Progenitor cell of endocrine pancreas (in vitro differentiated cells): Measurements from ENCODE around the gene PCK2. TPM values are rescaled to one million over a fixed set of nuclear protein-coding genes. Genes with fewer than 3 reads are reported as not detected.

Experiments
- DNase-seq: peaks from one replicate; pipeline ENCODE4 v3.0.0; 2021; ENCODE audit warnings: low spot score; ENCODE audit not compliant: unreplicated experiment
- H3K27ac Mint-ChIP-seq: 2 replicates; pipeline ENCODE4 v1.8.0; 2021; ENCODE audit warnings: mild to moderate bottlenecking, moderate library complexity, mixed read lengths
- H3K27me3 Mint-ChIP-seq: 2 replicates; pipeline ENCODE4 v1.8.0; 2021; ENCODE audit warnings: mixed read lengths
- H3K36me3 Mint-ChIP-seq: 2 replicates; pipeline ENCODE4 v1.8.0; 2022; ENCODE audit warnings: mixed read lengths; ENCODE audit not compliant: insufficient read depth
- H3K4me1 Mint-ChIP-seq: 2 replicates; pipeline ENCODE4 v1.8.0; 2021; ENCODE audit warnings: low read depth, mixed read lengths
- H3K4me3 Mint-ChIP-seq: 2 replicates; pipeline ENCODE4 v1.8.0; 2021; ENCODE audit warnings: low read depth, mild to moderate bottlenecking, moderate library complexity, mixed read lengths
- H3K9me3 Mint-ChIP-seq: 2 replicates; pipeline ENCODE4 v1.8.0; 2021; ENCODE audit warnings: low read depth, mixed read lengths
- total RNA-seq: library from RNA; stranded (reverse); gene quantifications from 2 replicates; pipeline ENCODE4 v1.2.1, GENCODE V29; 2021
- TF ChIP-seq, protein P1 (sequence below): fragments of 200-600 bp; sonication (generic); IDR thresholded peaks from one replicate; pipeline ENCODE4 v1.5.0; 2021; ENCODE audit warnings: antibody characterized with exemption, mild to moderate bottlenecking; ENCODE audit not compliant: unreplicated experiment

PCK2 gene
- total RNA-seq, 1 donor from 2014 or later: 29.7 TPM

DNA sequence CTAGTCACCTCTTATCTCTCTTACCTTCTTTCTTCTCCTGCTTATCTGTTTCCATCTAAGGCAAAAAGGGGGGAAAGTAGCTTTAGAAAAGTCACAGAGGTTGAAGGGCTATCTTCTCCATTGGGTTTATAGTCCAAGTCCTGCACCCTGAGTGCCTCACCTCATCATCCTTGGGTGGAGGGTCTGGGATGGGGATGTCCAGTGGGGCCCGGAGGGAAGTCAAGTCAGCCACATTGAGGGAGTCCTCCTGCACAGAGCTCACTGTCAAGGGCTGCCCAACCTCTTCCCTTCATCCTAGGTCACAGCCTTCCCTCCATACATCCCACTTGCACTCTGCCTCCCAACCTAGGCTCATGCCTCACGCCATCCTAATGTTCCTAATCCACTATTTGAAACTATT, 51.1 kb downstream of the PCK2 start:
- Mint-ChIP-seq H3K4me1 (peaks cover 27% of the 10 kb centered on the region), H3K27ac (peak overlapping the region; percentile 49), H3K4me3 (no peak overlapping the region), H3K27me3 (no peaks in the 10 kb centered on the region), H3K36me3 (peaks cover 3% of the 10 kb centered on the region), H3K9me3 (no peaks in the 10 kb centered on the region)
- DNase-seq: no peak
- TF ChIP-seq, protein P1, sequence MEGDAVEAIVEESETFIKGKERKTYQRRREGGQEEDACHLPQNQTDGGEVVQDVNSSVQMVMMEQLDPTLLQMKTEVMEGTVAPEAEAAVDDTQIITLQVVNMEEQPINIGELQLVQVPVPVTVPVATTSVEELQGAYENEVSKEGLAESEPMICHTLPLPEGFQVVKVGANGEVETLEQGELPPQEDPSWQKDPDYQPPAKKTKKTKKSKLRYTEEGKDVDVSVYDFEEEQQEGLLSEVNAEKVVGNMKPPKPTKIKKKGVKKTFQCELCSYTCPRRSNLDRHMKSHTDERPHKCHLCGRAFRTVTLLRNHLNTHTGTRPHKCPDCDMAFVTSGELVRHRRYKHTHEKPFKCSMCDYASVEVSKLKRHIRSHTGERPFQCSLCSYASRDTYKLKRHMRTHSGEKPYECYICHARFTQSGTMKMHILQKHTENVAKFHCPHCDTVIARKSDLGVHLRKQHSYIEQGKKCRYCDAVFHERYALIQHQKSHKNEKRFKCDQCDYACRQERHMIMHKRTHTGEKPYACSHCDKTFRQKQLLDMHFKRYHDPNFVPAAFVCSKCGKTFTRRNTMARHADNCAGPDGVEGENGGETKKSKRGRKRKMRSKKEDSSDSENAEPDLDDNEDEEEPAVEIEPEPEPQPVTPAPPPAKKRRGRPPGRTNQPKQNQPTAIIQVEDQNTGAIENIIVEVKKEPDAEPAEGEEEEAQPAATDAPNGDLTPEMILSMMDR: no peak

DNA sequence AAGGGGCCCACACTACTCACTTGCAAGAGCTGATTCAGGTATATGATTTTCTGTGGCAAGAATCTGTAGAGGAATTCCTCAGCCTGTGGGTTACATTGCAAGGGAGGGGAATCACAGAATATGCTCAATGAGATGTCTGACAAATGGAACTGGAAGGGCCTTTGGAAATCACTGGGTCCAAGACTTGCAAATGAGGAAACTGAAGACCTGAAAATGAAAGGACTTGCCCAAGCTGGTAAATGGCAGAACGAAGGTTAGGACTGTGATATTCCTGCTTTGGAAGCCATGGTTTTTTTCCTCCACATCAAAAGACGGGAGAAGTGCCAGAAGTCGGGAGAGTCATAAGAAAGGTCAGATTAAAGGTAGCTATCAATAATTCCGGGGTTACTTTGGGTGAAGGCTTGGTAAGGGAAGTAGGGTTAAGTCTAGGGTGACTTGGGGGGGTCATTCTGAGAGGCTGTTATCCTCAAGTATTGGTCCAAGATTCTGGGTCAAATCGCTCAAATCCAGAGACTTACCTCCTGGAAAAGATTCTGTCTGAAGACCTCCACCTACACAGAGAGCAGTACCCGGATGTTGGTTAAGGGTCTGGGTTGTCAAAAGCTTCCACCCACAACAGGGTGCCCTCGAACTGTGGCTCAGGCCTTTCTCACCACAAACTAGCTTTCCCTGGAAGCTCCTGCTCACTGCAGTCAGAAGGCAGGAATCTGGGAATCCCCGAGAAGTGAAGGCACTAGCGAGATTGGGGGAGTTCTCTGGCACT, 51.8 kb downstream of the PCK2 start:
- TF ChIP-seq, protein P1: no peak
- Mint-ChIP-seq H3K4me1 (peaks cover 23% of the 10 kb centered on the region), H3K27me3 (no peaks in the 10 kb centered on the region), H3K9me3 (no peaks in the 10 kb centered on the region), H3K36me3 (peaks cover 7% of the 10 kb centered on the region), H3K27ac (peak overlapping the region; percentile 97), H3K4me3 (peak overlapping the region; percentile 99)
- DNase-seq: no peak

DNA sequence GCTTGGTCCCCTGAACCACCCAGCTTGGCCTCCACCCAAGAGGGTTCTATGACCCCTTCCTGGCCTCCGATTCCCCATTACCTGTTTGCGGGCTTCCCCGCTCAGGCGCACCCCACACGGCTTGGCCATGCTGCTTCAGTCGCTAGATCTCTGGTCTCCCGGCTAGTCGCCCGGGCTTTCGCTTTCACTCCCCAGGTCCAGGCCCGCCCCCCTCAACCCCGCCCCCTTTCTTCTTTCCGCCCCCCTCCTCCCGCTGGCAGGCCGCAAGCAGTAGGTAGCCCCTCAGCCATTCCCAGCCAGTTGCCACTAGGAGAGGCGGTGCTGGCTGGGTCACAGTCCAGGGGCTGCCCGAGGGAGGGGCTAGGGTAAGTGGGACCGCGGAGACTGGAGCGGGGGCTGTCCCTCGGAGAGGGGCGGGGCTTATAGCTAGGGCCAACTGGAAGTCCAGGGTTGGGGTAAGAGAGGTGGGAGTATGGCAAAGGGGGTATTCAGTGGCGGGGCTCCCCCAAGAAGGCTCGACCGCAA, 52.4 kb downstream of the PCK2 start, which contains the start of gene PSME2:
Gene PSME2 (minus strand): TSS at position 158 of the 525 bp plus-strand sequence. CDS start 29 bp downstream, at position 129.
- peak; percentile 96 for DNase-seq
- Mint-ChIP-seq H3K9me3 (no peaks in the 10 kb centered on the region), H3K4me1 (peaks cover 22% of the 10 kb centered on the region), H3K4me3 (peak within 1 kb of the TSS; percentile 99), H3K27ac (peak within 1 kb of the TSS; percentile 97), H3K27me3 (no peaks in the 10 kb centered on the region), H3K36me3 (peaks cover 7% of the 10 kb centered on the region)
- TF ChIP-seq, protein P1: peak; percentile 12

DNA sequence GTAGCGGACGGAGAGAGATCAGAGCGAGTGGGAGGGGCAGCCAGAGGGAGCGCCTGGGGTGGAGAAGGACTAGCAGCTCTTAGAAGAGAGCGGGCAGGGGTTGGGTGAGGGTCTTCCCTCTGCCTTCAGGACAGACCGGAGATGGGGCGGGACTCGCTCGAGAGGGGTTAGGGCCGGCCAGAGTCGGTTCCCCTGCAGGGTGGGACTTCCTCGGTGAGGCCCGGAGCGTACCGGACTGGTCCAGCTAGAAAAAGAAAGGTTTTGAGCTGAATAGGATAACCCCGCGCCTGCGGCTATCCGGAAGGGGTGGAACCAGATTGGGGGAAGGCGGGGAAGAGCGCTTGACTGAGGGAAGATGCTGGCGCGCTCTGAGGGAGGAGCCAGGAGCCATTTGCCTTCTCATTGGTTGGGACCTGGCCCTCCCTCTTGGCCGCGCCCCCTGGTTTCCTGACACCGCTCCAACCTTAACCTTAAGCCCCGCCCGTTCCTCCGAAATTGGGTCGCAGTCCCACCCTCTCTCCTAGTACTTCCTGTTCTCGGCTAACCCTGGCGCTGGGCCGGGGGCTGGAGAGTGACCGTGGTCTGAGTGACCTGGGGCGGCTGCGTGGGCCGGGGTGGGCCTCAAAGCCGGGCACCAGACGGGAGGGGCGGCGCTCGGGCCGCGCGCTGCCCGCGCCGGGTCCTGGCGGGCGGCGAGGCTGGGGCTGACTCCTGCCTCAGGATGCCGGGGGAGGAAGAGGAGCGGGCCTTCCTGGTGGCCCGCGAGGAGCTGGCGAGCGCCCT, 53.1 kb downstream of the PCK2 start, which contains the start of gene RNF31:
Gene RNF31 (plus strand): TSS at position 521 of the 783 bp plus-strand sequence. CDS start 201 bp downstream, at position 722.
- TF ChIP-seq, protein P1: no peak
- peak; percentile 90 for DNase-seq
- Mint-ChIP-seq H3K4me3 (peak within 1 kb of the TSS; percentile 99), H3K27ac (peak within 1 kb of the TSS; percentile 97), H3K9me3 (no peaks in the 10 kb centered on the region), H3K36me3 (peaks cover 9% of the 10 kb centered on the region), H3K4me1 (peaks cover 18% of the 10 kb centered on the region), H3K27me3 (no peaks in the 10 kb centered on the region)
